Measurements from ENCODE around the gene UST. TPM values are rescaled to one million over a fixed set of nuclear protein-coding genes. Genes with fewer than 3 reads are reported as not detected.

Gene UST
- total RNA-seq, 2 experiments from 2014 or later, result 1.4 to 4.1 TPM

- intact Hi-C loops (cut with micrococcal nuclease; ENCODE audit: unreplicated experiment), result no loop called here
- H3K27ac ChIP-seq (ENCODE audit: low read depth, low read length, poor library complexity, severe bottlenecking), result no peak overlapping the region
- H4K20me1 ChIP-seq (ENCODE audit: insufficient read depth, low read length), result no peaks in the 10 kb centered on the region
- no peaks in the 10 kb centered on the region for H3K9me3 ChIP-seq (ENCODE audit: low read length)
- no peak overlapping the region for H2AFZ ChIP-seq (ENCODE audit: low read length)
- BruUV-seq (replicated peaks), result no TSS peak
- DNase-seq (ENCODE audit: low spot score), result no peak
- no peaks in the 10 kb centered on the region for H3K9me2 ChIP-seq (ENCODE audit: insufficient read depth, low read length)
- H3K4me3 ChIP-seq (ENCODE audit: low read depth, low read length, poor library complexity, severe bottlenecking), result no peak overlapping the region
- no peak for TF ChIP-seq CTCF (conservative IDR thresholded peaks at IDR 0.05; ENCODE audit: low read length)
- TF ChIP-seq EZH2phosphoT487 (IDR thresholded peaks at IDR 0.05; ENCODE audit: borderline replicate concordance, low read depth, low read length), result no peak
- no peak overlapping the region for H3K4me2 ChIP-seq (ENCODE audit: low read length)
- POLR2A ChIA-PET, result interaction anchor here (1.1 kb wide), 1 partner anchor 10 kb away, joined by 4 read pairs; no protein-coding TSS in a partner anchor
- H3K36me3 ChIP-seq (ENCODE audit: insufficient read depth, low read length), result no peaks in the 10 kb centered on the region
- no peaks in the 10 kb centered on the region for H3K79me2 ChIP-seq (ENCODE audit: insufficient read depth, low read depth, low read length)
- CTCF ChIA-PET (ENCODE audit: unreplicated experiment), result no interaction called here
- H3K4me1 ChIP-seq (ENCODE audit: insufficient read depth, low read length, poor library complexity, severe bottlenecking), result no peaks in the 10 kb centered on the region
Measured at GRCh38 chr6:148780918-148781436, 34.1 kb downstream of the UST start.

GRCh38 chr6:148789948-148790347, 43.1 kb downstream of the UST start:
- Histone ChIP-seq H3K4me3 (ENCODE audit: low read depth, low read length, poor library complexity, severe bottlenecking) (no peak overlapping the region), H3K9me2 (ENCODE audit: insufficient read depth, low read length) (no peaks in the 10 kb centered on the region), H3K79me2 (ENCODE audit: insufficient read depth, low read depth, low read length) (no peaks in the 10 kb centered on the region), H3K4me1 (ENCODE audit: insufficient read depth, low read length, poor library complexity, severe bottlenecking) (peaks cover 6% of the 10 kb centered on the region), H2AFZ (ENCODE audit: low read length) (no peak overlapping the region), H3K4me2 (ENCODE audit: low read length) (no peak overlapping the region), H3K36me3 (ENCODE audit: insufficient read depth, low read length) (no peaks in the 10 kb centered on the region; the same call in 1 of the 2 replicates), H3K9me3 (ENCODE audit: low read length) (peaks cover 13% of the 10 kb centered on the region; the same call in 1 of the 2 replicates), H3K27ac (ENCODE audit: low read depth, low read length, poor library complexity, severe bottlenecking) (no peak overlapping the region), H4K20me1 (ENCODE audit: insufficient read depth, low read length) (no peaks in the 10 kb centered on the region)
- TF ChIP-seq CTCF (conservative IDR thresholded peaks at IDR 0.05; ENCODE audit: low read length) (no peak), EZH2phosphoT487 (IDR thresholded peaks at IDR 0.05; ENCODE audit: borderline replicate concordance, low read depth, low read length) (no peak)
- intact Hi-C loops (cut with micrococcal nuclease; ENCODE audit: unreplicated experiment), result no loop called here
- ChIA-PET CTCF (ENCODE audit: unreplicated experiment) (no interaction called here), POLR2A (interaction anchor here (0.6 to 2.2 kb wide), 6 partner anchors 20 to 600 kb away, joined by 3 to 7 read pairs (median 3); no protein-coding TSS in a partner anchor)
- no TSS peak for BruUV-seq (replicated peaks)
- no peak for DNase-seq (ENCODE audit: low spot score)

- TF ChIP-seq EZH2phosphoT487 (IDR thresholded peaks at IDR 0.05; ENCODE audit: borderline replicate concordance, low read depth, low read length) (no peak), CTCF (conservative IDR thresholded peaks at IDR 0.05; ENCODE audit: low read length) (no peak)
- Histone ChIP-seq H3K9me2 (ENCODE audit: insufficient read depth, low read length) (no peaks in the 10 kb centered on the region), H2AFZ (ENCODE audit: low read length) (no peak overlapping the region), H3K4me3 (ENCODE audit: low read depth, low read length, poor library complexity, severe bottlenecking) (no peak overlapping the region), H3K36me3 (ENCODE audit: insufficient read depth, low read length) (no peaks in the 10 kb centered on the region; the same call in 1 of the 2 replicates), H4K20me1 (ENCODE audit: insufficient read depth, low read length) (no peaks in the 10 kb centered on the region), H3K79me2 (ENCODE audit: insufficient read depth, low read depth, low read length) (no peaks in the 10 kb centered on the region), H3K4me1 (ENCODE audit: insufficient read depth, low read length, poor library complexity, severe bottlenecking) (peaks cover 6% of the 10 kb centered on the region), H3K9me3 (ENCODE audit: low read length) (peaks cover 13% of the 10 kb centered on the region; the same call in 1 of the 2 replicates), H3K4me2 (ENCODE audit: low read length) (no peak overlapping the region), H3K27ac (ENCODE audit: low read depth, low read length, poor library complexity, severe bottlenecking) (no peak overlapping the region)
- CTCF ChIA-PET (ENCODE audit: unreplicated experiment), result no interaction called here
- intact Hi-C loops (cut with micrococcal nuclease; ENCODE audit: unreplicated experiment), result no loop called here
- BruUV-seq (replicated peaks), result no TSS peak
- POLR2A ChIA-PET, result interaction anchor here (0.6 to 2.2 kb wide), 4 partner anchors 19 to 600 kb away, joined by 3 to 7 read pairs (median 4); no protein-coding TSS in a partner anchor
- DNase-seq (ENCODE audit: low spot score), result no peak
Measured at GRCh38 chr6:148790404-148790803, 43.6 kb downstream of the UST start.

Data from OCI-LY7 (cell line).